CD4-positive, alpha-beta T cell treated with Interleukin-12 subunit alpha and Interleukin-12 subunit beta, for 1 hour (primary cell): Measurements from ENCODE around the gene PNMA8C.
"Not testable (repeated sequence)": the region's sequence is repeated elsewhere in the genome, so short reads cannot be mapped to it uniquely, and the experiment has no call there.

Experiments
- DNase-seq: peaks from one replicate; pipeline ENCODE4 v3.0.0-alpha.2; 2020

Gene PNMA8C

DNA sequence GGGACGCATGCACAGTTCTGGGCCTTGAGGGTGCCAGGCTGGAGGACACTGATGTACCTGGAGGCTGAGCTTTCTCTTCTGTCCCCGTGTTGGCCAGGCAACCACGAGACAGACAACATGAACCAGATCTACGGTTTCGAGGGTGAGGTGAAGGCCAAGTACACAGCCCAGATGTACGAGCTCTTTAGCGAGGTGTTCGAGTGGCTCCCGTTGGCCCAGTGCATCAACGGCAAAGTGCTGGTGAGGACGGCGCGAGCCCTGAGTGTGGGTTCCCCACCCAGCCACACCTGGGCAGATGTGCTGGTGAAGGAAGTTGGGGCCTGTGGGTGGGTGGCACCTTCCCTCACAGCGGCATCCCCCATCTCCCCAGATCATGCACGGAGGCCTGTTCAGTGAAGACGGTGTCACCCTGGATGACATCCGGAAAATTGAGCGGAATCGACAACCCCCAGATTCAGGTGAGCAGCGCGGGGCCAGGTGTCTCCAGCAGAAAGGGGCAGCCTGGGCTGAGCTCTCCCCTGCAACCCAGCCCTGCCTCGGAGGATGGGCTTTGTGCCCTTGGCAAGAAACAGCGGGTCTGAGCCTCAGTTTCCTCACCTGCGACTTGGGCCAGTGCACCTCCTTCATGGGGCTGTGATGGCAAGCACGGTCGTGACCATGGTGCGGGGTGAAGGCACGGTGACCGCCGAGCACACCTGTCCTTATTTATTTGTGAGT is 41.6 kb downstream of the PNMA8C start:
- no peak for DNase-seq

DNA sequence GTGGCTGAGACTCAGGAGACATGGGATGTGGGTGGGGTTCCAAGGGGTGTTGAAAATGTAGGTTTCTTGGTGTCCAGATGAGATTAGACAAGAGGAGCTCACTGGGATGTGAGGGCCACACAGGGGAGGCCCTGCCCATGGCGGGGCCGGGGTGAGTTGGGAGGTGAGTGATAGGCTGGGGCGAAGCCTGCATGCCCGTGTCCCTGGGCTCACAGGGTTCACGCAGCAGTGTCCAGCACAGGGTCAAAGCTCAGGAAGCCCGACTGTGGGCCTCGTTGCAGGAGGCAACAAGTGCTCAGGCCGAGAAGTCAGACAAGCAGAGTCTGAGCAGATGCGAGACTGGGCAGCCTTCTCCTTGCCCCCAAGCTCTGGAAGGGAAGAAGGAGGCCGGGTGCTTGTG is 42.6 kb downstream of the PNMA8C start:
- no peak for DNase-seq

DNA sequence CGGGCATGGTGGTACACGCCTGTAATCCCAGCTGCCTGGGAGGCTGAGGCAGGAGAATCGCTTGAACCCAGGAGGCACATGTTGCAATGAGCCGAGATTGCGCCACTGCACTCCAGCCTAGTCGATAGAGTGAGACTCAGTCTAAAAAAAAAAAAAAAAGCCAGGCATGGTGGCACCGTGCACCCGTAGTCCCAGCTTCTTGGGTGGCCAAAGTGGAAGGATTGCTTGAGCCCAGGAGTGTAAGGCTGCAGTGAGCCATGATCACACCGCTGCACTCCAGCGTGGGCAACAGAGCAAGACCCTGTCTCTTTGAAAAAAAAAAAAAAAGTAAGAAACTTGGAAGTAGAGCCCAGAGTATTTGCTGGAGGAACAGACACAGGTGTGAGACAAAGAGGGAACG is 43.1 kb downstream of the PNMA8C start:
- DNase-seq = no peak

DNA sequence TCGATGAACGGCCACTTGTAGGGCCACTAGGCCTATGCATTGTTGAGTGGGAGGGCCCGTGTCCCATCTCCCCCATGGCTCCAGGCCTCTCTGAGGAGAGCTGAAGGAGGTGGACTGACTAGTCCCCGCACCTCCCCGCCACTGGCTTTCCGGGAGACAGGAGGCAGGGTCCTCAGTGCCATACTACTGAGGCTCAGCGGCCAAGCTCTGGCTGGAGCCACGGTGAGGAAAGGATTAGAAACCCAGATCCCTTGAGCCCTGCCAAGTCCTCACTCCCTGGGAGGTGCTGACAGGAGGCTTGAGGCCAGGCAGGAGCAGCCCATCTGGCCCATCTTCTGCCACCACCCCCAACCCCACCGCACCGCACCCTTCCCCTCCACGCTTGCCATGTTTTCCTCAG is 44.3 kb downstream of the PNMA8C start:
- no peak for DNase-seq

DNA sequence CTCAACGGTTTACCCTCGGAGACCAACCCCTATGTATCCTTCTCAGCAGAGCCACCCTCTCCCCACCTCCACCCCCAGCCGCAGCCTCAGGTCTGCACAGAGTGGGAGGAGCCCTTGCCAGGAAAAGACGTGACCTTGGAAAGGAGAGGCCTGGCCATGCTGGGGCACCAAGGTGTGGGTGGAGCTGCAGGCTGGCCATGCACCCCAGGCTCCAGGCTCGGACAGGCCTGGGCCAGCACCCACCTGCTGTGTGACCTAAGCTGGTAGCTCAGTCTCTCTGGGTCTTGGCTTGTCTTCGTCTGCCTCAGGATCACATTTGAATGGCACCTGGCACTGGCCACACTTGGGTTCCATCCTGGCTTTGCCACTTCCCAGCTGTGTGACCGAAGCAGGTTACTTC is 44.9 kb downstream of the PNMA8C start:
- DNase-seq = no peak

DNA sequence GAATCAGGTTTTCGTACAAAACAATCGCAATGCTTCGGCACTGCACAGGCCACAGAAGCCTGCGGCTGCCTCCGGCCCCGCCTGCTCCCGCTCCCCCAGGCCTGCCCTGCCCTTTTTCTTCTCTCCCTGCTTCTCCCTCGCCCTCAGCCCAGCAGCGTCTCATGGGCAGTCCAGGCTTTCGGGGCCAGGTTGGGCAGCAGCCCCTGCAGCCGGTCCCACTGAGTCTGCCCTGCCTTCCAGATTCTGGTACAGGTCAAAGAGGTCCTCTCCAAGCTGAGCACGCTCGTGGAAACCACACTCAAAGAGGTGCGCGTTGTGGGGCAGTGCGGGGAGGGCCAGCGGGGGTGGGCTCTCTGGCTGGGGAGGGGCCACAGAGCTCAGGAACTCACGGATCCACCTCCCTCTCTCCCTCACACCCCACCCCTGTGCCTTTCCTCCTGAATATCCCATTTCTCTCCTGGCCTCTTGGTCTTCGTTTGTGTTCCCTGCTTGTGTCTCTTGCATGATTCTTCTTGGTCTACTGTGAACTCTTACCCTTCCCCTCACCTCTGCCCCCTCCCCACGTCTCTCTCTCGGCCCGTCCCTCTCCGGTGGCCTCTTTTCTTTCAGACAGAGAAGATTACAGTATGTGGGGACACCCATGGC is 45.4 kb downstream of the PNMA8C start:
- no peak for DNase-seq

DNA sequence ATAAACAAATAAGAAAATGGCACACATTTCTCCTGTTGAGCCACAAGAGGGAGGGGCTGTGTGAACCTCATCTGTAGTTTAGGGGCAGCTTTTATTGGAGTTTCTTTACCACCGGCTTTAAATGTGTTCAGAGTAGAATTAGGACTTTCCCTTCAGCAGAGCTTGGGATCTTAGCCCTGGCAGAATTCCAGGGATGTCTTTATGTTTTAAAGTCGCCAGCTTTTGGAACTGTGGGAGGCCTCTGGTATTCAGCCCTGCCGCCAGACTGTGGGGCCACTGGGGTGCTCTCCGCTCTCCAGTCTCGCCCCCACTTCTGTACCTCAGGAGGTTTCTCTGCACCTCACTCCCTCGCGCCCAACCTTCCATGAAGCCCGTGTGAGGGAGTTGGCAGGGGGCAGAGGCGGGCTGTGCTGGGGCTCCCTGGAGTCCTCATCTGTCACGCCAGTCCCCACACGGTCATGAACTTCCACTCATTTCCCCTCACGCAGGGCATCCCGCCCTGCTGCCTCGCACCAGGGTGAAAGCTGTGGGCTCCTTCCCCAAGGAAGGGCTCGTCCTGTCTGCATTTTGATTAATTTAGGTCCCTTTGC is 46.9 kb downstream of the PNMA8C start:
- no peak for DNase-seq

DNA sequence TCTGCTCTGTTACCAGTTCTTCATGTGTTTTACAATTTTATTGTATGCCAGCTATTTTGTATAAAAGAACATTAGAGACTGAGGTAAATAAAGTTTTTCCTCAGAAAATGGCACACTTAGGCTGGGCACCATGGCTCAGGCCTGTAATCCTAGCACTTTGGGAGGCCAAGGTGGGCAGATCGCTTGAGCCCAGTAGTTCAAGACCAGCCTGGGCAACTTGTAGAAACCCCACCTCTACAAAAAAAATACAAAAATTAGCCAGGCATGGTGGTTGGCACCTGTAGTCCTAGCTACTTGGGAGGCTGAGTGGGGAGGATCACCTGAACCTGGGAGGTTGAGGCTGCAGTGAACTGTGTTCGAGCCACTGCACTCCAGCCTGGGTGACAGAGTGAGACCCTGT is 47.4 kb downstream of the PNMA8C start:
- no peak for DNase-seq

DNA sequence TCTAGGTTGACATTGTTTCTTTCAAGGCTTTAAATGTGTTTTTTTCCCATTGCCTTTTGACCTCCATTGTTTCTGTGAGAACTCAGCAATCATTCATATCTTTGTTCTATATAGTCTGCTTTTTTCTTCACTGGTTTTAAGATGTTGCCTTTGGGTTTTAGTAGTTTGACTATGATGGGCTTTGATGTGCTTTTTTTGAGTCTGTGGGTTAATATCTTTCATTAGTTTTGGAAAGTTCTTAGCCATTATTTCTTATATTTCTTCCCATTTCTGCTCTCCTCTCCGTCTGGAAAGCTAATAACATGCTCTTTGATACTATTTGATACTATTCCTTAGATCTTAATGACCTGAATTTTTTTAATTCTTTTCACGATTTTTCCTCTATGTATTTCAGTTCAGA is 48.0 kb downstream of the PNMA8C start:
- DNase-seq = no peak

DNA sequence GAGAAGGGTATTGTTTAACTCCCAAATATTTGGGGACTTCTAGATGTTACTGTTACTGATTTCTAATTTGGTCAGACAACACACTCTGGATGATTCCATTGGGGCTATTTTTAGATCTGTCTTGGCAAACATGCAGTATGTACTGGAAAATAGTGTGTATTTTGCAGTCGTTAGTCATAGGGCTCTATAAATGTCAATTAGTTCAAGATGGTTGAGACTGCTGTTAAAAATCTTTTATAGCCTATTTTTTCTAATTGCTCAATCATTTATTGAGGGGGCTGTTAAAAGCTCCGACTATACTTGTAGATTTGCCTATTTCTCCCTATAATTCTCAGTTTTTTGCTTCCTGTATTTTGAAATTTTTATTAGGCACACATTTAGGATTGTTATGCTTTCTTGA is 50.5 kb downstream of the PNMA8C start:
- DNase-seq = no peak

DNA sequence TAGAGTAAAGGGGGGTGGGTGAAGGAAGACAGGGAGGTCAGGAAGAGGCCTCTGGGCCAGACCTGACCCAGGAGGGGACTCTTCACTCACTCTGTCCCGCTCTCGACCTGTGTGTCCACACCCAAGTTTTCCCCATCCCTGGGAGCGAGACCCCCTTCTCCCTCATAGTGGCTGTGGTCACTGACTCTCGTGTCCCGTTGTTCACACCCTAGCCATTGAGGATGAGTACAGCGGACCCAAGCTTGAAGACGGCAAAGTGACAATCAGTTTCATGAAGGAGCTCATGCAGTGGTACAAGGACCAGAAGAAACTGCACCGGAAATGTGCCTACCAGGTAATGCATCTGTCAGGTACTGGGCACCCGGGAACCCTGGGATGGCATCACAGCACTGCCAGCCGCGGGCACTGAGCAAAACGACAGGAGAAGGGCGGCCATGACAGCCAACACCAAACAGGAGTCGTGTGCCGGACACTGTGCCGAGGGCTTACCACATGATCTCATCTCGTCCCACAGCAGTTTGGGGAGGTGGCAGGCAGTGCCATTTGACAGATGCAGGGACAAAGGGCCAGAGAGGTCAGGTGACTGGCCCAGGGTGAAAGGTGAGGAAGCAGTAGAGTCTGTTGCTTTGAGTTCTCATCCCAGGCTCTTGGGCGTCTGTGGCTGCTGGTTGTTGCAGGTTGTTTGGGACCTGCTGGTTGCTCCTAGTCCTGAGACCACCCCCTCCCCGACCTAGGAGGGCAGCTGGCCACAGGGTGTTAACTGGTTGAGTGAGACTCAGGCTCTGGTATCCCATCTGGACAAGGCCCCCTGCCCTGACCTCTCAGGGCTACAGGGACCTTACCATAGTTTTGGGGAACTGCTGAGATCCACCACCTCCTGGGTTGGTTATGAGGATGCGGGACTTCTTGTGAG is 52.2 kb downstream of the PNMA8C start:
- no peak for DNase-seq

DNA sequence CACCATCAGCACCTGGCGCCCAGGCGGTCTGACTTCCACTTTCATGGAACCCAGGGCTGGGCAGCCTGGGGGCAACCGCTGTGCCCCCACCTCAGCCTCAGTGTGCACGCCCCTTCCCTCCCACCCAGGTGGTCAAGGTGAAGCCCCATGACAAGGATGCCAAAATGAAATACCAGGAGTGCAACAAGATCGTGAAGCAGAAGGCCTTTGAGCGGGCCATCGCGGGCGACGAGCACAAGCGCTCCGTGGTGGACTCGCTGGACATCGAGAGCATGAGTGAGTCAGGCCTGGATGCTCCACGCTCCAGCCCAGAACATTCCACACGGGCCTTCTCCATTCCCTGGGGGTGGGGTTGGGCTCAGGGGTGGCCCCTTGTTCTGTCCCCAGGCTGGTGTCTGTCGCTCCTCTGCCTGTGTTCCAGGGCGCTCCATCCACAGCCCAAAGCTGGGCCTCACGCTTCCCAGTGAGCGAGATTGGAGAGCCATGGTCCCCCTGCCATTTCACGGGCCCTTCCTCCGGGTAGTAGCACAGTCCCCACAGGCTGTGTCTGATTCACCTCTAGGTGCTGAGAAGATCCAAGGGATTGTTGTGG is 53.2 kb downstream of the PNMA8C start:
- DNase-seq = not testable (repeated sequence)
